Stimulated activated CD8-positive, alpha-beta memory T cell treated with anti-CD3 and anti-CD28 coated beads, Interleukin-4, amount 100 ng/mL, for 24 hours (primary cell): ENCODE measurements around the gene TMEM143.
A peak's percentile ranks its signal among the peaks of the same experiment; 100 is the strongest.

Experiments used
- DNase-seq: peaks from one replicate; pipeline ENCODE4 v3.0.0-alpha.2; 2020; ENCODE audit warnings: low read depth

TMEM143 gene

DNA sequence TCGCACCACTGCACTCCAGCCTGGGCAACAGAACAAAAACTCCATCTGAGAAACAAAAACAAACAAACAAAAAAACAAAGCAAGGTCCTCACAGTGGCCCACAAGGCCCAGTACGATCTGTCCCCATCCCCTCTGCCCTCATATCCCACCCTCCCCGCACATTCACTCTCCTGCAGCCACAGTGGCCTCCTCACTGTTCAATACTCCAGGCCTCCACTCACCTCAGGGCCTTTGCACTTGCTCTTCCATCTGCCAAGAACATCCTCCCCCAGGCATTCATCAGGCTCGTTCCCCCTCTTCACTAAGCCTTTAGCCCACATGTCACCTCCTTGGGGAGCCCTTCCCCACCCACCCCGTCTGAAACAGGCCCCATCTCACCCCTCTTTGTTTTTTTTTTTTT, 4.6 kb downstream of the TMEM143 start:
- no peak for DNase-seq

- DNase-seq: no peak
Observed at GRCh38 chr19:48355365-48355954, 8.3 kb downstream of the TMEM143 start.

- no peak for DNase-seq
Observed at GRCh38 chr19:48354332-48354992, 9.3 kb downstream of the TMEM143 start.

DNA sequence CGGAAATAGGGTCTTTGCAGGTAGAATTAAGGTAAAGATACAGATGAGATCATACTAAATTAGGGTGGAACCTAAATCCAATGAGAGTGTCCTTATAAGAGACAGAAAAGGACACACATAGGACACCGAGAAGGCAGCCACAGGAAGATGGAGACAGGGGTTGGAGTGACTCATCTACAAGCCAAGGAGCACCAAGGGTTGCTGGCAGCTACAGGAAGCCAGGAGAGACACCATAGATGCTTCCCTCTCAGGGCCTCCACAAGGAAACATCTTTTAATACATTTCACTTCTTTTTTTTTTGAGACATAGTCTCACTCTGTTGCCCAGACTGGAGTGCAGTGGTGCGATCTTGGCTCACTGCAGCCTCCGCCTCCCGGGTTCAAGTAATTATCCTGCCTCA, 10.1 kb downstream of the TMEM143 start:
- DNase-seq: no peak

- peak; percentile 72 for DNase-seq
Observed at GRCh38 chr19:48351341-48351752, 12.4 kb downstream of the TMEM143 start.

- no peak for DNase-seq
Observed at GRCh38 chr19:48350856-48351255, 12.9 kb downstream of the TMEM143 start.

GRCh38 chr19:48348737-48349136, 15.0 kb downstream of the TMEM143 start:
- no peak for DNase-seq

- DNase-seq: no peak
Observed at GRCh38 chr19:48348045-48348444, 15.7 kb downstream of the TMEM143 start.

GRCh38 chr19:48346191-48346590, 17.5 kb downstream of the TMEM143 start:
- no peak for DNase-seq

- DNase-seq: no peak
Observed at GRCh38 chr19:48344892-48345291, 18.8 kb downstream of the TMEM143 start.

GRCh38 chr19:48342841-48343540, 20.7 kb downstream of the TMEM143 start:
- DNase-seq: no peak

- DNase-seq: no peak
Observed at GRCh38 chr19:48342414-48342738, 21.4 kb downstream of the TMEM143 start.

DNA sequence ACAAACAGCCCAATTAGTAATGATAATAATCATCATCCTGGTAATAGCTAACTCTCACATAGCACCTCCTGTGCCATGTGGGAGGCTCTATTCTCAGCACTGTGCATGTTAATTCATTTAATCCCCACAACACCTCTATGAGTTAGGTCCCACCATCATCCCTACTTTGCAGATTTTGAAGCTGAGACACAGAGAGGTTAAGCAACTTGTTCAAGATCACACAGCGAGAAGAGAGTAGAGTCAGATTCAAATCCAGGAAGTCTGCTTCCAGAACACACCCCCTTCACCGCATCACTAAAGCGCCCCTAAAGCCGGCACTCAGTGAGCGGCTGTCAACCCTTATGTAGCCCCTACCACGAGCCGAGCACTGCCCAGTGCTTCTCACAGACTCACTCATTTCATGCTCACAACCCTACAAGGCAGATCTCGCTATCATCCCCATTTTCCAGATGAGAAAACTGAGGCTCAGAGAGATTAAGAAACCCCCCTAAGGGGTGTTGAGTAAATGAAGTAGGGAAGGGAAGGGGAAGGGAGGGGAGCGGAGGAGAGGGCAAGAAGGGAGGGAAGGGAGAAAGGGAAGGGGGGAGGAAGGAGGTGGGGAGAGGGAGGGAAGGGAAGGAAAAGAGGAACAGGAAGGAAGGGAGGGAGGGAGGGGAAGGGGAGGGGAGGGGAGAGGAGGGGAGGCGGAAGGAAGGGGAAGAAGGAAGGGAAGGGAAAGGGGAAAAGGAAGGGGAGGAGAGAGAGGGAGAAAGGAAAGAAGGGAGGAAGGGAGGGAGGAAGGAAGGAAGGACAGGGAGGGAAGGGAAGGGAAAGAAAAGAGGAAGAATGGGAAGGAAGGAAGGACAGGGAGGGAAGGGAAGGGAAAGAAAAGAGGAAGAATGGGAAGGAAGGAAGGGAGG, 22.0 kb downstream of the TMEM143 start:
- DNase-seq: no peak

DNA sequence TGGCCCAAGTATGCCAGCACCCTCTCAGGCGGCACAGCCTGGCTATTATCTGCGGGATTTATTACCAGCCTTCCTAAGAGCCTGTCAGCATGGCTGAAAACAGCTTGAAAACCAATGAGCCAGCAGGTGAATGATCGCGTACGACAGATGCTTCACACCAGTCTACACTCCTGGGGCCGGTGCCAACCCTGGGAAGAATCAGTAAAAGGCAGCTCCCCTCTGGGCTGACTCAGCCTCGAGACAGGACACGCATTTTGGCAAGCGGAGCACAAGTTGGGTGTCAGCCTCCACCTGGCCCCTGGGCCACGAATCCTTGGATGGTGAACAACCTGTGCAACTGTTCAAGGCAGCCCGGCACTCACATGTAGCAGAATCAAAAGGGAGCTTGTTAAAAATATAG, 22.7 kb downstream of the TMEM143 start:
- DNase-seq: no peak

GRCh38 chr19:48338802-48339503, 24.8 kb downstream of the TMEM143 start:
- no peak for DNase-seq

- DNase-seq: no peak
Observed at GRCh38 chr19:48338253-48338755, 25.4 kb downstream of the TMEM143 start.

DNA sequence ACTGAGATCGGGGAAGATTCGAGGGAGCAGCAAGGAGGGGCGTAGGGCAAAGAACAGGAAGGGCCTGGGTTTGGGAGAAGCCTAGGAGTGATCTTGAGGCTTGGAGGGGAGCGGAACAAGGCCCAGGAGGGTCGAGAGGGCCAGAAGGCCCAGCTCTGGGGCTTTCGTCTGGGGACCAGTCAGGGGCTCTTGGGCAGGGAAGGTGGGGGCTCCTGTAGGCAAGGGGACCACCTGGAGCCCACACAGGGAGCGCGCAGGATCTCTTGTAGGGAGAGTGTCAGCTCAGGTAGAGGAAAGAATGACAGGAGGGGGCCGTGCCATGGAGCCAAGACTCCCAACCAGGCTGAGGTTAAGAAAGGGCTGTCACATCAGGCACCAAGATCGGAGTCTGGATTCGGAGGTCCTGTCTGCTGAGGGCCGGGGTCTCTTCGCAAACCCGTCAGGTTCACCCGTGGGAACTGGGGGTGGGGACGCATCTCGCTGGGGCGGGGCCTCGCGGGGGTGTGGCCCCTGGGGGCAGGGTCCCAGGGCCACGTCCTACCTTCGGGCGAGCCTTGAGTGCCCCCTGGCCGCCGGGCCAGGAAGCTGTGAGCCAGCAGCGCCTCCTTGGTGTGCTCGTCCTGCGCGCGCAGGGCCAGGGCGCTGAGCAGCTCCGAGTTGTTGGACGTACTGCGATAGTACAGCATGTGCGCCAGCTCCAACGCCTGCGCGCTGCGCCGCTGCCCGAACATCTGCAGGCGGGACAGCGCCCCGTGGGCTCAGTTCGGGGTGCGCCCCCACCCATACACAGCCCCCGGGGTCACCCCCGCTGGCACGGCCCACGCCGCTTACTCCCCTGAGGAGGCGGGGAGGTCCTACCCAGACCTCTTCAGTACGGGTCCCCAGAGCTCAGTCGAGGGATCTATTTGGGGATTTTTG, 30.0 kb downstream of the TMEM143 start:
- DNase-seq: peak; percentile 87

GRCh38 chr19:48332662-48333466, 30.9 kb downstream of the TMEM143 start:
- peak; percentile 74 for DNase-seq

- no peak for DNase-seq
Observed at GRCh38 chr19:48332351-48332661, 31.4 kb downstream of the TMEM143 start.
